PFSK-1 (cell line): ENCODE measurements around the gene SCN8A.

Source experiments
- FOXP2 ChIP-seq: optimal IDR thresholded peaks from 2 replicates; pipeline ENCODE3; 2011; ENCODE audit warnings: borderline replicate concordance, control low read depth, inconsistent platforms; ENCODE audit not compliant: insufficient read depth; ENCODE audit errors: extremely low read length, extremely low read depth
- POLR2AphosphoS5 ChIP-seq: IDR thresholded peaks from 2 replicates; pipeline ENCODE4 v1.6.1; 2012; ENCODE audit warnings: low read depth, mild to moderate bottlenecking, control low read depth, low read length, moderate library complexity
- SIN3A ChIP-seq: IDR thresholded peaks from 2 replicates; pipeline ENCODE4 v1.6.1; 2012; ENCODE audit warnings: mild to moderate bottlenecking, low read length, moderate library complexity, borderline replicate concordance; ENCODE audit not compliant: insufficient read depth
- TAF1 ChIP-seq: IDR thresholded peaks from 2 replicates; pipeline ENCODE4 v1.6.1; 2012; ENCODE audit warnings: low read length, control low read depth, borderline replicate concordance; ENCODE audit not compliant: insufficient read depth
- TF ChIP-seq, protein P1 (sequence below), 2 experiments: IDR thresholded peaks; 2 replicates each; pipeline versions ENCODE4 v1.6.1 to v1.8.0; 2011 to 2012; ENCODE audit warnings: low read depth in 2 of 2, low read length in 2 of 2, control low read depth in 1 of 2, inconsistent platforms in 1 of 2, mild to moderate bottlenecking in 1 of 2, moderate library complexity in 1 of 2; ENCODE audit not compliant: insufficient read depth in 1 of 2

Gene SCN8A

DNA sequence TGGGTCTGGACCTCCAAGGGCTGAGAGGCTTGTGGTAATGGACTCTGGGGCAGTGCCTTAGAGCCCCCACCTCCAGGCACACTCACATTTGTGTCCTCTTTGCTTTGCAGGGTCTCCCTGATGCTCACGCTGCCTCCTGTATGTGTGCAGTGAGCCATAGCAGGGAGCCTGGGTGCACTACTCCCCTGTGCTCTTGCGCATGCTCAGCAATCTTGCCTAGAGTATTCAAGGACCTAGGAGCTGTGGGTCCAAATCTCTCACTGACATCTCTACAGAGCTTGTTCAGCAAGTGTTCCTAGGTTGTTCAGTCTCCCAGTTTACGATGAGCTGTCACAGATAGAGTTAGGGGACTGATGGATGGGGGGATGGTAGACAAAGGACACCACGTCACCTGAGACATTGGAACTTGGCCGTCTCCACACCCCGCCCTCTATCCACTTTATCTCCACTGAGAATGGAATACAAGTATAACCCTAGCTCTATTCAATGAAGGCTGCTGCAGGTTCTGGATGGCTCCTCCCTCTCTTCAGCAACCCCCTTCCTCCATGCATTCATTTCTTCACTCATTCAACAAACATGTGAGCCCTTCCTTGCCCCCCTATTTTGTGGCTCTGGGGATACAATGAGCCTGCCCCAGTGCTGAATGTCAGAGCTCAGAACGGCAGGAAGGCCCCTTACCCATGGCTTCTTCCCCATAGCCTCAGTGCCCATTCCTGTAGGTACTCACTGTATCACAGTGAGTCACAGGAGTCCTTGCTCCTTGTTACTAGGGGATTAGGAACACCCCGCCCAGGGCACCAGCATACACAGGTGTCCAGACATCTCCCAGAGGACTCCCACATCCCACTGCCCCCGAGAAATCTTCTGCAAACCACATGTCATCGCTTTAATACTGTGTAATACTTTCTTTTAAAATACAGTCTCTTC lies 226.3 kb downstream of the SCN8A start:
- TF ChIP-seq TAF1: no peak
- no peak for TF ChIP-seq SIN3A
- no peak for TF ChIP-seq FOXP2
- no peak for TF ChIP-seq POLR2AphosphoS5
- TF ChIP-seq, protein P1, sequence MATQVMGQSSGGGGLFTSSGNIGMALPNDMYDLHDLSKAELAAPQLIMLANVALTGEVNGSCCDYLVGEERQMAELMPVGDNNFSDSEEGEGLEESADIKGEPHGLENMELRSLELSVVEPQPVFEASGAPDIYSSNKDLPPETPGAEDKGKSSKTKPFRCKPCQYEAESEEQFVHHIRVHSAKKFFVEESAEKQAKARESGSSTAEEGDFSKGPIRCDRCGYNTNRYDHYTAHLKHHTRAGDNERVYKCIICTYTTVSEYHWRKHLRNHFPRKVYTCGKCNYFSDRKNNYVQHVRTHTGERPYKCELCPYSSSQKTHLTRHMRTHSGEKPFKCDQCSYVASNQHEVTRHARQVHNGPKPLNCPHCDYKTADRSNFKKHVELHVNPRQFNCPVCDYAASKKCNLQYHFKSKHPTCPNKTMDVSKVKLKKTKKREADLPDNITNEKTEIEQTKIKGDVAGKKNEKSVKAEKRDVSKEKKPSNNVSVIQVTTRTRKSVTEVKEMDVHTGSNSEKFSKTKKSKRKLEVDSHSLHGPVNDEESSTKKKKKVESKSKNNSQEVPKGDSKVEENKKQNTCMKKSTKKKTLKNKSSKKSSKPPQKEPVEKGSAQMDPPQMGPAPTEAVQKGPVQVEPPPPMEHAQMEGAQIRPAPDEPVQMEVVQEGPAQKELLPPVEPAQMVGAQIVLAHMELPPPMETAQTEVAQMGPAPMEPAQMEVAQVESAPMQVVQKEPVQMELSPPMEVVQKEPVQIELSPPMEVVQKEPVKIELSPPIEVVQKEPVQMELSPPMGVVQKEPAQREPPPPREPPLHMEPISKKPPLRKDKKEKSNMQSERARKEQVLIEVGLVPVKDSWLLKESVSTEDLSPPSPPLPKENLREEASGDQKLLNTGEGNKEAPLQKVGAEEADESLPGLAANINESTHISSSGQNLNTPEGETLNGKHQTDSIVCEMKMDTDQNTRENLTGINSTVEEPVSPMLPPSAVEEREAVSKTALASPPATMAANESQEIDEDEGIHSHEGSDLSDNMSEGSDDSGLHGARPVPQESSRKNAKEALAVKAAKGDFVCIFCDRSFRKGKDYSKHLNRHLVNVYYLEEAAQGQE (IDR thresholded peaks at IDR 0.05; ENCODE audit: insufficient read depth in 1 of 2, low read depth in 2 of 2, low read length in 2 of 2): no peak

DNA sequence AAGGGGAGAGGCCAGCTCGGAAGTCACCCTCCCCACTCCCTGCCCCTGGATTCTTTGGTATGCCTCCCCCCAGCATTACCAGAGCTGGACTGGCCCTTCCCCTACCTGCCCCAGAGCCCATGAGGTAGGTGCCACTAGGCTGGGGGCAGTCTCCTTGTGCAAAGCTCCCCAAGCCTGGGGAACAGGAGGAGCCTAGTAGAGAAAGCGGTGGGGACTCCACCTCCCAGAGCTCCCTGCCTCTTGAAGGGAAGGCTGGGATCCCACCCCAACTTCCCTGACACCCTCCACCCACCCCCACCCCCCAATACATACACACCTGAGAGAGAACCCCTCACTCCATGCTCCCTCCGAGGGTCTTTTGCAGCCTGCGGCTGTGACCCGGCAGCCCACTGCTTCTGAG lies 227.1 kb downstream of the SCN8A start:
- TF ChIP-seq TAF1: no peak
- TF ChIP-seq POLR2AphosphoS5: no peak
- no peak for TF ChIP-seq FOXP2
- TF ChIP-seq, protein P1 (IDR thresholded peaks at IDR 0.05; ENCODE audit: insufficient read depth in 1 of 2, low read depth in 2 of 2, low read length in 2 of 2): no peak
- TF ChIP-seq SIN3A: no peak

DNA sequence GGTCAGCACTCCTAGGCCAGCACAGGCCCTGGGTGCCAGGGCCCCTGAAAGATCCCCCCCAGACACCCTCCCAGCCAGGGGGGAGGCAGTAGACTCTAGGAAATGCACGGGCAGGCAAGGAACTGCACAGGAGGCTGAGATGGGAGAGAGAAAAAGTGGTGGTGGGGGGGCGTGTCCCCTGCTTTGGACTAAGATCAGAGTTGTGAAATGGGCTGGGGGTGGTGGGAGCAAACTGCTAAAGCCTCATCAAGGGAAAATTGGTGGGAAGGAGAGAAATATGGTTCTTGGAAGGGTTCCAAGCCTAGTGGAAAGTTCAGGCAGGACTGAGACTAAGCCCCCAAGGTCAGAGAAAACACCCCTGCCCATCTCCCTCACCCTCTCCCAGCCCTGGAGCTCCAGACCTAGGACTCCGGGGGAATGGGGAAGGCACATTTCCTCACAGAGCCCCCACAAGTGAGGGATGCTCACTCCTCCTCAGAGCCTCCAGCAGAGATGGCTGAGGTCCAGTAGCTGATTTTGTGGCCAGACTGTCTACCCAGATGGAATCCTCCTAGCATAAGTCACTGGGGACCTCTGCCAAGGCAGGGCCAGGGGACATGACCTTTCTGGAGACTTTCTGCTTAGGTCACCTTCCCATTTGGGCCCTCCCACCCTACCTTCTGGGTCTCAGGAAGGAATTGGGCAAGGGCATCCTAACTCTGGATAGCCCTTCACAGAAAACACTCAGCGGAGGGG lies 227.7 kb downstream of the SCN8A start:
- TF ChIP-seq, protein P1 (IDR thresholded peaks at IDR 0.05; ENCODE audit: insufficient read depth in 1 of 2, low read depth in 2 of 2, low read length in 2 of 2): no peak
- no peak for TF ChIP-seq POLR2AphosphoS5
- no peak for TF ChIP-seq FOXP2
- TF ChIP-seq SIN3A: no peak
- TF ChIP-seq TAF1: no peak

DNA sequence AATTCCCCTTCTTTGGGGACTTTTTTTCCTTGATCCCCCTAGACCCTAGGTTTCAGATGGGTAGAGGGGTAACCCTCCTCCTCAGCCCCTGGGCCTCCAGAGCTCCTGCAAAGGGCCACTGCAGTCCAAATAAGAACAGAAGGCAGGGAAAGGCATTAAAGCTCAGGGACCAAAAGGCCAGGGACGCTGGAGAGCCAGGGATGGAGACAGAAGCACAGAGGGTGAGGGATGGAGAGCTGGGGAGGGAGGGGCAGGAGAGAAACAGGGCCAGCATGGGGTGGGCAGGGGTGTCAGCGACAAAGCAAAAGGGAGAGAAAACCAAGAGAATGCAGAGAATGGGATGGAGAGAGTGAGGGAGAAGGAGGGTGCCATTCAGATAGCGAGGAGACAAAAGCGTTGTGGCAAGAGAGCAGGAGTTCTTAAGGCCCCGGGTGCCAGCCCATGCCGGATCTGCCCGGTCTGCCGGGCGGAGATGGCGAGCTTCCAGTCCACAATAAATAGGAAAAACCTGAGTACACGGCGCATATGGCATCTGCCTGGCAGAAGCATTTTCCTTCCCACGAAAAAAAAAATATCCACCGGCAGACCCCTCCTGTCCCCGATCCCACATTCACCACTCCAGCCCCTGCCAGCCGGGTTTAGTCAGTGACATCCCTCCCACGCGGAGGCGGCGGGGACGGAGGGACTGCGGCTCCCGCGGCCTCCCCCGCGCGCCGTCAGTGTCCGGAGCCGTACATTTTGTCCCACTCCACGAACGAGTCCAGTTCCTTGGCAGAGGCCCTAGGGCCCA lies 228.9 kb downstream of the SCN8A start:
- TF ChIP-seq TAF1 (no peak), FOXP2 (no peak), SIN3A (no peak), POLR2AphosphoS5 (no peak)
- TF ChIP-seq, protein P1 (IDR thresholded peaks at IDR 0.05; ENCODE audit: insufficient read depth in 1 of 2, low read depth in 2 of 2, low read length in 2 of 2): no peak
